GM19468 (cell line): ENCODE measurements around the gene BCL7C.
"Not testable (repeated sequence)": the region's sequence is repeated elsewhere in the genome, so short reads cannot be mapped to it uniquely, and the experiment has no call there.

Source experiments
- ATAC-seq: cut with Tn5 transposase; IDR thresholded peaks from one replicate; pipeline ENCODE4 v1.9.1; 2021; ENCODE audit warnings: mild to moderate bottlenecking, moderate library complexity, moderate number of reproducible peaks; ENCODE audit not compliant: unreplicated experiment; ENCODE audit errors: extremely low read depth

BCL7C gene

DNA sequence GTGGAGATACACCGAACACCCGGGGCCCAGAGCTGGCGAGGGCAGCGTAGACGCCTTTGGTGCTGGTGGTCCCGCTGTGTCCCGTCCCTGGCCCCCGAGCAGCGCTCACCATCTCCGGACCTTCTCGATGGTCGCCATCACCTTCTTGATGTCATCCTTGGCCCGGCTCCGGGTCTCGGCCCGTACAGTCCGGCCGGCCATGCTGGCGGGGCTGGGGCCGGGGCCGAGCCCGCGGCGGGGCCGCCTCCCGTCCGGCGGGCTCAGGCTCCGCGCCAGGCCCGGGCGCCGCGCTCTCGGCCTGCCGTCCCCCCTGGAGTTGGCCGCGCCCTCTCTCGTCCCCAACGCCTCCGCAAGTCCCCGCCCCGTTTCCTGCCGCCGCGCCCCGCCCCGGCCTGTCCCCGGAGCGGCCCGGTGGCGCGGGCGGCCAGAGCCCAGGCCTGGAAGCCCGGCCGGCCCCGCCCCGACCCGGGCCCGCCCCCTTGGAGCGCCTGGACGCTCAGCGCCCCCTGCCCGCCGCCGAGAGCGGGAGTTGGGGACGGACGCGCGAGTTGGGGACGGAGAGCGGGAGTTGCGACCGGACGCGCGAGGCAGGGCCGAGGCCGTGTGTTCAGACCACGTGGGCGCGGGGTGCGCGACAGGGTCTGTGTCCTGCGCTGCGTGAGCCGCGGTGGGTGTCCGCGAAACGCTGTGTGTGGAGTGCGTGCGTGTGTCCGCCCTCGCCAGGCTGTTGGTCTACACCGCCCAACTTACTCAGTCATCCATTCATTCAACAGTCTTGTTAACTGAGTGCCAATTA is at the start of gene BCL7C:
Gene BCL7C (minus strand): TSS at position 334 of the 796 bp plus-strand sequence. CDS start 133 bp downstream, at position 201.
- ATAC-seq = peak; percentile 56

DNA sequence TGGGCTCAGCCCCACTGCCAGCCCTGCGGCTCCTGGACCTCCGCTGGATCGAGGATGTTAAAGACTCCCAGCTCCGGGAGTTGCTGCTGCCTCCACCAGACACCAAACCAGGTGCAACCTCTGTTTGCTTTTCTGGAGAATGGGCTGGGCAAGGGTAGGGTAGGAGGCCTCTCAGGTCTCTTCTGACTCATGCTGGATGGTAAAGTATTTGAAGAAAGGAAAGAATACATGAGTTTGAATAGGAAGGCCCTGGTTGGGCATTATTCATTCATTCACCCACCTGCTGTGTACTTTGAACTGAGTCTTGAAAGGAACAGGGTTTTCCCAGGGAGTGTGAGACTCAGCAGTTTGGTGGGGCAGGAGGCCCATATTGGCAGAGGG is 48.5 kb upstream of the BCL7C start:
- ATAC-seq = no peak

DNA sequence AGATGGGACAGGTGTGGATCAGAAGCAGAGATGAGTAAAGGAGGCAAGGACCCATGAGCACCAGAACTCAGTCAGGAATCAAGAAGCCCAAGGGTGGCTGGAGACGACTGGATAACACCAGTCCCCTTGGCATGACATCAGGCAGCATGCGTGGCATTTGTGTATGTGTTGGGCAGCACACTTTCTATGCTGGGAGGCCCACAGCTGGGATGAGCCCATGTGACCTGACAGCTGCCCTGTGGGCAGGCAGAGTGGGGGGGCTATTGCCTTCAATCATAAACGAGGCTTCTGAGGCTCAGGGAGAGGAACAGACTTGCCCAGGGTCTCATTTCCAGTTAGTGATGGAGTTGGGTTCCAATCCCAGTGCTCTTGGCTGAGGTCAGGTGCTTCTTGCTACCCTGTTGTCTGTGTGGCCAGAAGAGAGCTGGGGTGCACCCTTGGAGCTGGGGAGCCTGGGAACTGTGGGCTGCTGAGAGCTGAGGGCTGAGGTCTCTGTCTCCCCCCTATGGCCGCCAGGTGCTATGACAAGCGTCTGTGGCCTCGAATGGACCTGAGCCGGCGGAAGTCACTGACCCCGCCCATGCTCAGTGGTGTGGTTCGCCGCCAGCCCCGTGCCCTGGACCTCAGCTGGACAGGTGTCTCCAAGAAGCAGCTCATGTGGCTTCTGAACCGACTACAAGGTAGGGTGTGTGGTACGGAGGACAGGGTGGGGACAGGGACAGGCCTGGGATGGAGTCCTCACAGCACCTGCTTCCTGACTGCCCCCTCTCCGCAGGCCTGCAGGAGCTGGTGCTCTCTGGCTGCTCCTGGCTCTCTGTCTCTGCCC is 47.9 kb upstream of the BCL7C start:
- peak; percentile 81 for ATAC-seq

DNA sequence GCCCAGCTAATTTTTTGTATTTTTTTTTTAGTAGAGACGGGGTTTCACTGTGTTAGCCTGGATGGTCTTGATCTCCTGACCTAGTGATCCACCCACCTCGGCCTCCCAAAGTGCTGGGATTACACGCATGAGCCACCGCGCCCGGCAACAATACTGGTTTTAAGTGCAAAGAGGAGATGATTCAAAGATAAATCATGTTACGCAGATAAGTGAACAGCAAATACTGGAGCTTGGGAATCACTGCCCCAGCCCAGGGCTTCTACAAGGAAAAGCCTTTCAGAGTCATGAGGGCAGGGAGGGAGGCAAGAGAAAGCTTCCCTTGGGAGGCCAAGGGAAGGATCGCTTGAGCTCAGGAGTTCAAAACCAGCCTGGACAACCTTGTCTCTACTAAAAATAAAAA is 45.7 kb upstream of the BCL7C start:
- ATAC-seq = not testable (repeated sequence)

DNA sequence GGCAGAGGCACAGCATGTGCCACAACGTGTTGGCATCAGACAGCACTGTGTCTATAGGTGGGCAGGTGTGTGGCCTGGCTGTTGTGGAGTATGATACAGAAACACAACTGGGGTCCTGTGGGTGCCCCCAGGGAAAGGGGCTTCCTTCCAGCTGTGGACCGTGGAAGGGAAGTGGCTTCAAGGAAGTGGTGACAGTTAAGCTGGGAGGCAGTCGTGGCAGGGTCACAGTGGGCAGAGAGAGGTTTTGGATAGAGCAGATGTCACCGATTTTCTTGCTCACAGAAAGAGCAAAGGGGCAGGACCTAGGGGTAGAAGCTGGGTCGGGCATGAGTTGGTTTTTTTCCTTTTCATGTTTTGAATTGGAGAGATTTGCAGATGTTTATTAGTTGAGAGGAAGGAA is 43.8 kb upstream of the BCL7C start:
- ATAC-seq = no peak

DNA sequence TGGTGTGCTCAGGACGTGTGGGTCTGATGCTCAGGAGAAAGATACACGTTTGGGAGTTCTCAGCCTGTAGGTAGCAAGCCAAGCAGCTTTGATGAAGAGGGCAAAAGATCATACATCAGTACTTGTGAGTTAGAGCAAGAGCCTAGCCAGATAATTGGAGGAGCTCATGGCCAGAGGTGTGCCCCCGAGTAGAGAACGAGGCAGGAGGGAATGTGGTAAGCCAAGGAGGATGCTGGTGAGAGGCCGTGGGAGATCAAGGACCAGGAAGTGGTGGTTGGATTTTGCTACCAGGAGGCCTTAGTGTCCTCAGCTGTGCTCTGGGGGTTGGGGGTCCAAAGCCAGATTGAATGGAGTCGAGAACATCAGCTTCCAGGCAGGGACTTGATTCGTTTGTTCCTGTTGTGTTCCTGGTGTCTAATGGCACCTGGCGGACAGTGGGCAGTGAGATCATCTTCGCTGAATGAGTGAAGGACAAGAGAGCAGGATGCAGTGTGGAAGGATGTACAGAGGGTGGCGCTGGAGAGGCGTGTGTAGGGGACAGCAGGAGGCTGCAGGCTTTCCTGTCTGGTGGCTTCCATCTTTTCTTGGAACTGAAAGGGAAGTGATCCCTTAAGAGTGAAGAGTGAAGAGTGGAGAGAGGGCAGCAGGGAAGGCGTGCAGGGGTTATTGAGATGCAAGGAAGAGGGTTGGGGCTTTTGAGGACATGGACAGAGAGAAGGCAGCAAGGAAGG is 41.1 kb upstream of the BCL7C start:
- ATAC-seq = no peak

DNA sequence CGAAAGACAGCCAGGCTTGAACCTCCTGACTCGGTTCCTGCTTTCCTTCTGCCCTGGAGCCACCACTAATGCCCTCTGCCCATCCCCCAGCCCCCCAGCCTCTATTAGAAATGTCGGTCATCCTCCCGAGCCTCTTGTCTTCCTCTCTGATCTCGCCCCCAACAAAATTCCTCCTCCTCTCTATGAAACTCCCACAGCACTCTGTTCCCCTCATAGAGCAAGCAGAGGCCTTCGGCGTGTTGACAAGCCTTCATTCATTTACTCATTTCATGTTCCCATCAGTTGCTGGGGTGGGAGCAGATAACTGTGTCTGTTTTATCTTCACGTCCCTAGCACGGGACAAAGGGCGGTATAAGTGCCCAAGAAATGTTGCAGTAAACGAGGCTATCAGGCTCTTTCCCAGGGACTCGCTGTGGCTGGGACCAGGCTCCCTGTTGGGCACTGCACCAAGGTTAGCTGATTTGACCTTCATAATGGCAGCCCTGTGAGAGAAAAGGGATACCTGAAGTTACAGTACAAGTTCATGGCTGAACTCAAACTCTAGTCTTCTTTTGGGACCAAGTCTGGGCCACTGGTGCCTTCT is 37.3 kb upstream of the BCL7C start:
- no peak for ATAC-seq

DNA sequence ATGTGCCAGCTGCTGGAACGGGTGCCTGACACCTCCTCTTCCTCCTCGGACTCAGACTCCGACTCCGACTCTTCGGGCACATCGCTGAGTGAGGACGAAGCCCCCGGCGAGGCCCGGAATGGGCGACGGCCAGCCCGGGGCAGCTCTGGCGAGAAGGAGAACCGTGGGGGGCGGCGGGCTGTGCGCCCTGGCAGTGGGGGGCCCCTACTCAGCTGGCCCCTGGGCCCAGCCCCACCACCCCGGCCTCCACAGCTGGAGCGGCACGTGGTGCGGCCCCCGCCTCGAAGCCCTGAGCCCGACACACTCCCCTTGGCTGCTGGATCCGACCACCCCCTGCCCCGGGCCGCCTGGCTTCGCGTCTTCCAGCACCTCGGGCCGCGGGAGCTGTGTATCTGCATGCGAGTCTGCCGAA is 36.3 kb upstream of the BCL7C start:
- ATAC-seq = no peak

DNA sequence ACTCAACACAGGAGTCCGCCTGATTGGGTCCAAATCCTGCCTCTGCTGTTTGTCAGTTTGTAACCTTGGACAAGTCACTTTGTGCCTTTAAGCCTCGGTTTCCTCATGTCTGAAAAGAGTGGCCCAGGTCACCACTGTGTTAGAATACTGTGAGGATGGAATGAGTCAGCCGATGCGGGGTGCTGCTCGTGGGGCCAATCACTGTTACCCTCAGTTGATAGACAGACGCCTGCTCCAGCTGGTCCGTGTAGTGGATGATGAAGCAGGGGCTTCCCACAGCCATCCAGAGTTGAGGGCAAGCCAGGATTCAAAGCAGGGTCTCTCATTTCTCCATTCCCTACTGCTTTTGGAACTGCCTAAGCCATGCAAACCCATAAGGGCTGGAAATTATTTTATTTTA is 35.3 kb upstream of the BCL7C start:
- no peak for ATAC-seq

DNA sequence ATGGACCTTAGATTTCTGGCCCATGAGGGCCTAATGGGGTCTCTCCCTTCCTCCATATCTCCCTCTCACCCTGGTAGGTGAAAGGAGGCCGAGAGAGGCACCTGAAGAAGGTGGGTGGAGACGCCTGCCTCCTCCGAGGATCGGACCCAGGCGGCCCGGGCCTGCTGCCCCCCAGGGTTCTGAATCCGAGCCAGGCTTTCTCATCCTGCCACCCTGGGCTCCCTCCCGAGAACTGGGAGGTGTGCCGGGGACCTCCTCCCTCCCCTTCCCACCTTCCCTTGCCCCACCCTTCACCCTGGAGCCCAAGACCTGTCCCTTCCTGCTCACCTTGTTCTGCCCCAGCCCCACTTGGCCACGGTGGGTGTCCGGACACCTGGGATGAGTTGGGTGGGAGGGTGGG is 34.5 kb upstream of the BCL7C start:
- ATAC-seq = no peak

DNA sequence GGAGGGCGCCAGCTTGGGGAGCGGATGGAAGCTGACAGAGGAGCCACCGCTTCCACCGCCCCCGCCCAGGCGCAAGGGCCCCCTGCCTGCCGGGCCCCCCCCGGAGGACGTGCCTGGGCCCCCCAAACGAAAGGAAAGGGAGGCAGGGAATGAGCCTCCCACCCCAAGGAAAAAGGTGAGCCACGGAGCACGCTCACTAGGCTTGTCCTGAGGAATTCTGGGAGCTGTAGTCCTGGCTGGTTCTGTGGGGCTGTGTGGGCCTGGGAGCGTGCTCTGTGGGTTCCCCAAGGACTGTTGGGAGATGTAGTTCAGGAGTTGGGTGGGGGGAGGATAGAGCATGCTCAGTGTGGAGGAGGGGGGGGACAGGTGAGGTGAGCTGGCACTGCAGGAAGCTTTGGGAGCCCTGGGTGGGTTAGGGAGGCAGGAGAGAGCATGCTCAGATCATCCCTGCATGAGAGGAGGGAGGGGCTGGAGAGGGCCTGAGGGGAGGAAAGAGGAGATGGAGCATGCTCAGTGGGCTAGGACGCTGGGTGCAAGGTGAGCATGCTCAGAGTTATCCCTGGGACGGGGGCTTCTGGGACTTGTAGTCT is 34.0 kb upstream of the BCL7C start:
- ATAC-seq = no peak

DNA sequence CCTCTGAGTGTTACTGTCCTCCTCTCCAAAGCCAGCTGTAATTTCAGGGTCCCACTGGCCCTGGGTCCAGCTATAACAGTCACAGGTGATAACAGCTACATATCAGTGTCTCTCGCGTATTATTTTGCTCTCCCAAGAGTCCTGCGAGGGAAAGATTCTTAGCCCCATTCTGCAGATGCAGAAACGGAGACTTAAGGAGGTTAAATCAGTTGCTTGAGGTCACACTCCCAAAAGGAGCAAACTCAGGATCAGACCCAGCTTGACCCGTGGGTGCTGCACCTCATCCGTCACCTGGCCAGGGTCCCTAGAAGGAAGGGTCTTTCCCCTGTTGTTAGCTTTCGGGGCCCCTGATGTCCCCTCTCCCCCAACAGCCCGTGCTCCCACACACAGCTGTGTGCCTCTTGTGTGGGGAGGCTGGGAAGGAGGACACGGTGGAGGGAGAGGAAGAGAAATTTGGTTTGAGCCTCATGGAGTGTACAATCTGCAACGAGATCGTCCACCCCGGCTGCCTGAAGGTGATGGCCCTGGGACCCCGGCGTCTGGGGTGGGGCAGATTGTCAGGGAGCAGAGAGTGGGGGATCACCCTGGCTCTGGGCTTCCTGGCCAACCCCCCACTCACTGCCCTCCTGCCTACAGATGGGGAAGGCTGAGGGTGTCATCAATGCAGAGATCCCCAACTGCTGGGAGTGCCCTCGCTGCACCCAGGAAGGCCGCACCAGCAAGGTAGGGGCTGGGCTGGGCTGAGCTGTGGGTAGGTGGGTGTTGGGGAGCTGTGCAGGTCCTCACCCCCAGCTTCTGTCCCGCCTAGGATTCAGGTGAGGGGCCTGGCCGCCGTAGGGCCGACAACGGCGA is 33.3 kb upstream of the BCL7C start:
- ATAC-seq = no peak

DNA sequence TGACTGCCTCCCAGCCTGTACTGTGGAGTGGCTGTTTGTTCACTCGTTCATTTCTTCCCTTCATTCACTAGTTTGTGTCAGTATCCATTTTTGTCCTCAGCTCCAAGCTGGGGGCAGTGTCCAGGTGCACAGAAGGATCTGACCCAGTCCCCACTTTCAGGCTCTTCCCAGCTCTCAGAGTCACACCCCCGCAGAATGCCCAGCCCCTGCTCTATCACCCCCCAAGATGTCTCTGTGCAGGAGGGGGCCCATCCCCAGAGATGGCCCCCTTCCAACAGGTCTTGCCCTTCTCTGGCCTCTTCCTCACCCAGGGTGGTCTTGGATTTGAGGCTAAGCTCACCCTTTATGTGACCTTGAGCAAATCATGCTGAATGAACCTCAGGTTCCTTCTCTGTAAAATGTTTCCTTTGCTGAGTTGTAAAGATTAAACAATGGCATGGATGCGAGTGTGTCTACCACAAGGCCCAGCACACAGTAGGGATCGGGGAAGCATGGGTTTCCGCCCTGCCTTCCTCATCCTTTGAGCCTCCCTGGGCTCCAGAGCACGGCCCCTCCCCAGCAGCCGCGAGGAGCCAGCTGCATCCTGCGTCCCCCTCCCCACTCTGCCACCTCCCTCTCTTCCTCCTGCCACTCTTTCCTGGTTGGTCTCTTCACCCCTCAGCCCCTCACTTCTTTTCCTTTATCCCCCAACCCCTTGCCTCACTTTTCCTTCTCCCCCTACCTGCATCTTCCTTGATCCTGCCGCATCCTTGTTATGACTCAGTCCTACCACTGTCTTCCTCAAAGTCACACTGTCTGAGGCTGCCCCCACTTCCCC is 32.3 kb upstream of the BCL7C start:
- no peak for ATAC-seq

DNA sequence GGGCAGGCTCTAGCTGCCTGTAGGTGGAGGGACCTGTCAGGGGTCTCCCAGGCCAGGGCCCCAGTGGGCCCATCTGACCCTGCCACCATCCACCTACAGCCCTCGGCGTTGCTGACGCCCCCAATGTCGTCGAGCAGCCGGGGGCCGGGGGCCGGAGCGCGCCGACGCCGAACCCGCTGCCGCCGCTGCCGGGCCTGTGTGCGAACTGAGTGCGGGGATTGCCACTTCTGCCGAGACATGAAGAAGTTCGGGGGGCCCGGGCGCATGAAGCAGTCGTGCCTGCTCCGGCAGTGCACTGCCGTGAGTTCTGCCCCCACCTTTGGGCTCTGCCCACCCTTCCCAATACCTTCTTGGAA is 31.7 kb upstream of the BCL7C start:
- no peak for ATAC-seq

DNA sequence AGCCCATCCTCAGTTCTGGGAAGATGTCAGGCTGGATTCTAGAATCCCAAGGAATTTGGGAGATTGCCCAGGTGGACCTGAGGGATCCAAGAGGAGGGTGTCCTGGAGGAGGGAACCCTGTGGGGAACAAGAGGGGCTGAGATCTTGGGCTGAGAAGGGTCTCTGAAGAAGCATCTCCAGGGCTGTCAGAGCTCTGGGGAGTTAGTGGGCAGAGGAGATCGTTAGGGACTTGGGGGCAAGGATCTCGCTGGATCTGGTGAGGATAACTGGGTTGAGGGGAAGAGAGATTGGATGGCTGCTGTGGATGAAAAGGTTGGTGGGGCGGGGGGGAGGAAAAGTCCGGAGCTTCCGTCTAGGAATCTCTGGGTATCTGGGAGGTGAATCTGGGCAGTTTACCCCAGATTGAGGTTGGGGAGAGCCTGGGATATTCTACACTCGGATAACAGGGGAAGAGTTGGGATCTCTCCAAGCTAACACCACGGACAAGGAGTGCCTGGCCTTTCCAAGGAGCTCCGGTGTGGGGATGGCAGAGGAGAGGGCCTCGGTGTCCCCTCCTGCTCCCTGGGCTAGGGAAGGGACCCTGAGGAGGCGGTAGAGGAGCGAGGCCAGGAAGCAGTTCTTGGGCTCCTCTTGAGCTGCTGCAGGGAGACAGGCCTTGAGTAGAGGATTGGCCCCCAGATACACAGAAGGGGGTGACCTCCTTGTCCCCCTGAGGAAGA is 31.2 kb upstream of the BCL7C start:
- no peak for ATAC-seq

DNA sequence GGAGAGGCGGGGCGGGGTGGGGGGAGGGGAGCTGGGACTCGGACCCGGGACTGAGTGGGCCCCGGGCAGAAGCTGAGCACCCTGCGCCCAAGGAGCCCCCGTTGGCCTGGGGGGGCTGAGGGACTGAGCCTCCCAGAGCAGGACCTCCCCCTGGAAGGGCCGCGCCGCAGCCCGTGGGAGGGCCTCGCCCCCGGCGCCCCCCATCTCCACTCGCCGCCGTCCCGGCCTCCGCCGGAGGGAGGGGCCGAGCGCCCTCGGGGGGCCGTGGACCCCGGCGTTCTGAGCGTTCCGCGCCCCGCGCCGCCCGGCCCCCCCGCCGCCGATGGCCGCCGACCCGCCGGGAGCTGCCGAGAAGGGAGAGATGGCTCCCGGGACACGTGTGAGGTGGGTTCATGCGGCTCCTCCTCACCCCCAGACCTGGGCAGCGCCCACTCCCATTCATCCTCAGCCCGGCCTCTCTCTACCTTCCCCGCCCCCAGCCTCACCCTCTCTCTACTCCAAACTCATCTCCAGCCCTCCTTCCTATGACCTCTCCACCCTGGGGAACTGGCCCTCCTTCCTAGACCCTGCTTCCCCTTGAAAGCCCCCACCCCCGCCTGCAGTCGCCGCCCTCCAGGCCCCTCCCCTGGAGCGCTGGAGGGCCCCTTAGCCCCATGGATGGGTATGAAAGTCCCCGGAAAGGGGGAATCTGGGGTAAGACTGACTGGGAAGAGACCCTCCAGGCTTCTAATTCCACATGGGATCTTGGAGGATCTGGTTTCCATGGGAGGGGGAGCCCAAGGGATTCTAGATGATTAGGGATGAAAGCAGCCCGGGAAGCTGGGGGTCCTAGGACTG is 30.4 kb upstream of the BCL7C start:
- no peak for ATAC-seq

DNA sequence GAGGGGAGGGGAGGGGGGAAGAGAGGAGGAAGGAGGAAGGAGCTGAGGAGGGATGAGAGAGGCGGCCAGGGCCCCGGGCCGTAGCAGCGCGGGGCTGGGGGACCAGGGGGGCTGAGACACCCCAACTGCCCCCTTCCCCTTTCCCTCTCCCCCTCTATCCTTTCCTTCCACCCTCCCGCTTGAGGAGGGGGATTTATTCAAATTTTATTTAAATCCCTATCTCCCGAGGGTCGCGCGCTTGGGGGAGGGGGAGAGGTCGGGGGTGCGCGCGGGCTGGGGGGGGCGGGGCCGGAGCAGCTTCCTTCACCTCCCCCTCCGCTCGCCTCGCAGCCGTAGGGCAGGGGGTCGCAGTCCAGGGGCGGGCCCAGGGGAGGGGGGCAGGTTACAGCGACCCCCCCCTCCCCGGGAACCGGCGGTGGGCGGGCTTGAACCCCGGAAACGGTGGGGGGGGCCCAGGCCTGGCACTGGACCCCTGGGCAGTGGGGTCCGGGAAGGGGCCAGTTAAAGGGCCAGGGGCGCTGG is 29.7 kb upstream of the BCL7C start, which contains the start of gene FBXL19:
Gene FBXL19 (plus strand): TSS at position 19 of the 522 bp plus-strand sequence. CDS start 2,183 bp downstream, outside the sequence.
- no peak for ATAC-seq
